CD4-positive, CD25-positive, alpha-beta regulatory T cell (primary cell): ENCODE data around the gene AP5Z1. TPM values are rescaled to one million over a fixed set of nuclear protein-coding genes. Genes with fewer than 3 reads are reported as not detected.

Experiments
- ATAC-seq, 2 donors: fragments of 150-1000 bp; cut with Tn5 transposase; one replicate each; pipeline ENCODE4 v1.10.0; 2021; ENCODE audit warnings: low read depth in 2 of 2, moderate number of reproducible peaks in 2 of 2, moderate library complexity in 1 of 2
- DNase-seq, 3 donors: peaks; one replicate each; pipeline versions ENCODE4 v3.0.0 to v3.0.0-alpha.2; 2012 to 2022; ENCODE audit warnings: mixed read lengths in 1 of 3
- H3K27ac ChIP-seq: one replicate; pipeline ENCODE4 v1.7.0; 2013; ENCODE audit warnings: mild to moderate bottlenecking, low read length; ENCODE audit not compliant: insufficient read depth, poor library complexity, severe bottlenecking
- H3K27me3 ChIP-seq: one replicate; pipeline ENCODE4 v1.7.0; 2013; ENCODE audit warnings: low read length; ENCODE audit not compliant: control insufficient read depth, insufficient read depth
- H3K36me3 ChIP-seq: one replicate; pipeline ENCODE4 v1.7.0; 2013; ENCODE audit warnings: mild to moderate bottlenecking, low read length, moderate library complexity; ENCODE audit not compliant: control insufficient read depth, insufficient read depth
- H3K4me1 ChIP-seq: 2 replicates; pipeline ENCODE4 v1.7.0; 2013; ENCODE audit warnings: mild to moderate bottlenecking, low read length; ENCODE audit not compliant: insufficient read depth, control insufficient read depth, poor library complexity, severe bottlenecking
- H3K4me3 ChIP-seq: one replicate; pipeline ENCODE4 v1.7.0; 2013; ENCODE audit warnings: low read depth, mild to moderate bottlenecking, low read length, moderate library complexity
- H3K9me3 ChIP-seq, 2 experiments: 1 replicate in 1 of 2; 2 replicates in 1 of 2; pipeline ENCODE4 v1.7.0; 2013; ENCODE audit warnings: low read length in 2 of 2, mild to moderate bottlenecking in 1 of 2, moderate library complexity in 1 of 2; ENCODE audit not compliant: control insufficient read depth in 2 of 2
- H3K27ac Mint-ChIP-seq, 3 donors: one replicate each; pipeline ENCODE4 v1.8.0; 2020 to 2022; ENCODE audit warnings: mild to moderate bottlenecking in 3 of 3, mixed read lengths in 3 of 3, moderate library complexity in 2 of 3
- H3K27me3 Mint-ChIP-seq: one replicate; pipeline ENCODE4 v1.8.0; 2022; ENCODE audit warnings: mild to moderate bottlenecking, mixed read lengths
- H3K36me3 Mint-ChIP-seq: one replicate; pipeline ENCODE4 v1.8.0; 2020; ENCODE audit warnings: mixed read lengths
- H3K4me1 Mint-ChIP-seq, 4 donors: one replicate each; pipeline ENCODE4 v1.8.0; 2020 to 2022; ENCODE audit warnings: mixed read lengths in 4 of 4, mild to moderate bottlenecking in 1 of 4
- H3K4me3 Mint-ChIP-seq, 4 donors: one replicate each; pipeline ENCODE4 v1.8.0; 2020 to 2022; ENCODE audit warnings: mild to moderate bottlenecking in 4 of 4, mixed read lengths in 4 of 4, moderate library complexity in 3 of 4
- H3K9me3 Mint-ChIP-seq, 7 donors: one replicate each; pipeline ENCODE4 v1.8.0; 2020 to 2022; ENCODE audit warnings: mixed read lengths in 7 of 7, mild to moderate bottlenecking in 3 of 7, moderate library complexity in 2 of 7
- polyA plus RNA-seq, 4 donors: library from polyadenylated mRNA; unstranded; fragments of 300-500 nt; fragmentation: Illumina TruSeq; gene quantifications; one replicate each; pipeline ENCODE4 v1.2.3, GENCODE V29; 2021
- total RNA-seq: library from RNA; stranded (reverse); gene quantifications from one replicate; pipeline ENCODE4 v1.2.3, GENCODE V29; 2022

Gene AP5Z1
- total and polyA plus RNA-seq, 5 donors from 2014 or later: 36.3 to 130 (median 47.1) TPM

DNA sequence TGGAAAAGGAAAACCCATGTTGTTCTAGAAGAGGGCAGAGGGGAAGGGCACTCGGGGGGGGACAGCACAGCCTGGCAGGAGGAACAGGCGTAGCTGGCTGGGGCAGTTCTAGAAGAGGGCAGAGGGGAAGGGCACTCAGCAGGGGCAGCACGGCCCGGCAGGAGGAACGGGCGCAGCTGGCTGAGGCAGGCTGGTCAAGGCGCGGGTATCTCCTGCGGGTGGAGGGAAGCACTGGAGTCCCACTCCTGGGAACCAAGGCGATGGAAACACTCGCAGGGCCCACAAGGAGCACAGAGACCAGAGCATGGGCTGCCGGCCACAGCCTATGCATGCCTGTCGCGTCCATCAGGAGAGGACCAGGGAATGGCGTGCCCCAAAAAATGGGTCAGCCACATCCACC, 49.7 kb downstream of the AP5Z1 start:
- Mint-ChIP-seq H3K27ac (no peak overlapping the region), H3K27me3 (peaks cover 6% of the 10 kb centered on the region), H3K9me3 (peaks cover 0 to 2% (median 0%) of the 10 kb centered on the region in 7 donors), H3K36me3 (no peaks in the 10 kb centered on the region), H3K4me3 (peak overlapping the region in 1 of 4 donors; percentile 58), H3K4me1 (no peaks in the 10 kb centered on the region)
- H3K9me3 ChIP-seq: no peaks in the 10 kb centered on the region
- no peaks in the 10 kb centered on the region for H3K36me3 ChIP-seq
- H3K4me3 ChIP-seq: no peak overlapping the region
- no peaks in the 10 kb centered on the region for H3K27me3 ChIP-seq
- ATAC-seq (no peak), DNase-seq (no peak)
- no peak overlapping the region for H3K27ac ChIP-seq
- H3K4me1 ChIP-seq: no peaks in the 10 kb centered on the region

DNA sequence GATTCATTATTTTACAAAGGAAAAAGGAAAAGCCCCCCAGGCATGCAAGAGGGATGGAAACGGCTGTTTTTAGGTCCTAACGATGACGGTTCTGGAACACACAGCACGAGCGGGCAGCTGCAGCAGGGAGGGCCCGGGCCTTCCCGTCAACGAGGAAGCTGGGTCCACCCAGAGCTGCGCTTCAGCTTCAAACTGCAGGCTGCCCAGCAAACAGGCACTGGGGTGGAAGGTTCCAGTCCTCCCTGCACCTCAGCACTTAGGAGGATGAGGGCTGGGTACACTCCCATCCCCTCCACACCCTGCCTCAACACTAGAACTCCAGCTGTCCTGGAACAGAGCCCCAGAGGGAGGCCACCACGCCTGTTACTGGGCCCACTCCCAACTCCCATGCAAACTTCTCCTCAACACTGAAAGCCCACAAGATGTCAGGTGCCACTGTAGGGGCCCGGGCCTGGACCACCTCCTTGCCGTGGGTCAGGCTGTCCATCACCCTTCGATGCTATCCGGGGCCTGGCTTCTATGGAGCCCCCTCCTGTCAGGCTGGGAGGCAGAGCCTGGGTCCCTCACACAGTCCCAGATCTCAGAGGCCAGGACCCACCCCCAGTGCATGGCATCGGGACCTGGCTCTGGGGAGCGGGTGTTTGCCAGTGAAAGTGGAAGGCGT, 53.4 kb downstream of the AP5Z1 start:
- Histone ChIP-seq H3K4me3 (no peak overlapping the region), H3K36me3 (no peaks in the 10 kb centered on the region), H3K27ac (no peak overlapping the region), H3K27me3 (no peaks in the 10 kb centered on the region), H3K4me1 (no peaks in the 10 kb centered on the region), H3K9me3 (no peaks in the 10 kb centered on the region)
- Mint-ChIP-seq H3K4me3 (no peak overlapping the region), H3K4me1 (no peaks in the 10 kb centered on the region), H3K27ac (no peak overlapping the region), H3K27me3 (peaks cover 6% of the 10 kb centered on the region), H3K9me3 (peaks cover 0 to 2% (median 0%) of the 10 kb centered on the region in 7 donors), H3K36me3 (no peaks in the 10 kb centered on the region)
- no peak for ATAC-seq
- DNase-seq: no peak

DNA sequence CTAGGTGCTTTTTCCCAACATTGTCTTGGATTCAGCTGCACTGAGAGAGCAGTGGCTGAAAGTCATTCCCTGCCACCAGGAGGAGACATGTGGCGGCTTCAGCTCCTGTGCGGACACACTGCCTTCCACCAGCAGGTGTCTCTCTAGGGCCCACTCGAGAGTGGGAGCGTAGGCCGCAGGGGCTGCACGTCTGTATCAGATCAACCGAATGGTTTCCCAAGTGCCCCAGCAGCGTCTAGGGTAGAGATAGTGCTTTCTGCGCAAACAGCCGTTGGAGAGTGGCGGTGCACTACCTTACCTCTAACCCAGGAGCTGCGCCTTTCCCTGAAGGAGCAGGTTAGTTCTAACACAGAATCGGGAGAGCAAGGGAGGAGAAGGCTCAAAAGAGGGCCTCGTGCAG, 54.8 kb downstream of the AP5Z1 start:
- Histone ChIP-seq H3K4me1 (no peaks in the 10 kb centered on the region), H3K4me3 (no peak overlapping the region), H3K27me3 (no peaks in the 10 kb centered on the region), H3K36me3 (no peaks in the 10 kb centered on the region), H3K27ac (no peak overlapping the region), H3K9me3 (no peaks in the 10 kb centered on the region)
- DNase-seq (peak in 2 of 3 donors; percentile 36 to 54), ATAC-seq (peak; percentile 37 to 62)
- H3K36me3 Mint-ChIP-seq: no peaks in the 10 kb centered on the region
- H3K4me3 Mint-ChIP-seq: no peak overlapping the region
- peak overlapping the region in 1 of 3 donors; percentile 44 for H3K27ac Mint-ChIP-seq
- peaks cover 0 to 2% (median 0%) of the 10 kb centered on the region in 7 donors for H3K9me3 Mint-ChIP-seq
- no peaks in the 10 kb centered on the region for H3K4me1 Mint-ChIP-seq
- peaks cover 6% of the 10 kb centered on the region for H3K27me3 Mint-ChIP-seq

DNA sequence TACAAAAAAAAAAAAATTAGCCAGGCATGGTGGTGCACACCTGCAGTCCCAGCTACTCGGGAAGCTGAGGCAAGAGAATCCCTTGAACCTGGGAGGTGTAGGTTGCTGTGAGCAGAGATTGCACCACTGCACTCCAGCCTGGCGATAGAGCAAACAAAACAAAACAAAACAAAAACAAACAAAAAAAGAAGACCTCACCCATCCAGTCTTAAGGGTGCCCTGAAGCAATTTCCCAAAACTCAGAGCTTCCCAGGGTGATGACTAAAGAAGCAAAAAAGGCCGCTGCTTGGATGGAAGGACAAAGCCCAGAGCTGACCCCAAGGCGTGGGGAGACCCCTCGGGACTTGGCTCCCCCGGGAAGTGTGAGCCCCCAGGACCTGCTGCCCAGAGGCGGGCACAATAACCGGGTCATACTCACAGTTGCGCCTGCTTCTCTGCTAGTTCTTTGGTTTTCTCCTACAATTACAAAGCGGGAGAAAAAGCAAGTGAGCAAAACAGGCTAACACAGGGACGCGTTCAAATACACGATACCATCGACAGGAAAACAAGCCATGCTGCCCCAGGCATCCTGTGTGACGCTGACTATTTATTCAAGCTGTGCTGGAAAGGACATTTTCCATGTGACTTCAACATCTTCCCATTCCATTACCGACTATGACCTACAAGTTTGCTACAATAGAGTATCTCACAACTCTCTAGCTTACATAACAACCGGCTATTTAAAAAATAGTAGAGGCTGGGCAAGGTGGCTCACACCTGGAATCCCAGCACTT, 56.5 kb downstream of the AP5Z1 start:
- H3K9me3 Mint-ChIP-seq: peaks cover 0 to 2% (median 0%) of the 10 kb centered on the region in 7 donors
- peaks cover 1% of the 10 kb centered on the region for H3K27me3 Mint-ChIP-seq

DNA sequence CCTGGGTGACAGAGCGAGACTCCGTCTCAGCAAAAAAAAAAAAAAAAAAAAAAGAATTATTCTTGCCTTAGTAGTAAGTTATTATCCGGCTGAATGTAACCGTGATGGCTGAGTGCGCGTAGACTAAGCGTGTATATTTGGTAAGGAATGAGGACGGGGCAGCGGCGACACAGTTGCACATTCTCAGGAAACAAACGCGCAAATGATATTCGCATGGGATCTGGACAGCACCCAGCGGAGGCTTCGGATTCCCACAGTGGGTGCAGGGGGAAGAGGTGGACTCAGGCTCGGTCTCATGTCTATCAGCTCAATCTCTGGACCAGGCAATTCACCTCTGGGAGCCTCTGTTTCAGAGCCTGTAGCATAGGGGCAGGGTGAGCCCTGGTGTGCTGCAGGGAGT, 57.3 kb downstream of the AP5Z1 start:
- Histone ChIP-seq H3K4me3 (no peak overlapping the region), H3K9me3 (no peaks in the 10 kb centered on the region), H3K27ac (no peak overlapping the region), H3K4me1 (no peaks in the 10 kb centered on the region), H3K27me3 (no peaks in the 10 kb centered on the region), H3K36me3 (no peaks in the 10 kb centered on the region)
- Mint-ChIP-seq H3K9me3 (peaks cover 0 to 2% (median 0%) of the 10 kb centered on the region in 7 donors), H3K27me3 (no peaks in the 10 kb centered on the region), H3K36me3 (no peaks in the 10 kb centered on the region), H3K4me1 (no peaks in the 10 kb centered on the region), H3K4me3 (no peak overlapping the region), H3K27ac (no peak overlapping the region)
- DNase-seq (no peak), ATAC-seq (no peak)

More for the DNA sequence above, 56.5 kb downstream of the AP5Z1 start:
- no peak overlapping the region for H3K27ac Mint-ChIP-seq
- Histone ChIP-seq H3K4me3 (no peak overlapping the region), H3K4me1 (no peaks in the 10 kb centered on the region), H3K27ac (no peak overlapping the region), H3K27me3 (no peaks in the 10 kb centered on the region), H3K36me3 (no peaks in the 10 kb centered on the region), H3K9me3 (no peaks in the 10 kb centered on the region)
- no peak overlapping the region for H3K4me3 Mint-ChIP-seq
- no peaks in the 10 kb centered on the region for H3K4me1 Mint-ChIP-seq
- DNase-seq: no peak
- no peaks in the 10 kb centered on the region for H3K36me3 Mint-ChIP-seq
- ATAC-seq: no peak

DNA sequence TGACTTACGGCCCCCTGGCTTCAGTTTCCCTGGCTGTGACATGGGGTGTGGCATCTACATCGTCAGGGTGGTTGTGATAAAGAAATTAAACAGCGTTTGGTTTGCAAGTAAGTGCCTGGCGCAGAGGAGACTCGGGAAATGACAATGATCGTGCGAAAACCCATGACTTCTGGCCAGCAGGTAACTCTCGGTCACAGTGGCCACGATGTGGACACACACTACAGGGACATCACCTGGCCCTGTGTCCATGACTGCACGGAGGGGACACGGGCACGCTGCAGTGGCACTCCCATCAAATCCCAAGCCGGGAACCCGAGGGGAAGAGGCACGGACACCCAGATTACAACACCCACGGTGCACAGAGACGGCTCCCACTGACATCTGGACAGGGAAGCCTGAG, 57.8 kb downstream of the AP5Z1 start:
- peaks cover 0 to 2% (median 0%) of the 10 kb centered on the region in 7 donors for H3K9me3 Mint-ChIP-seq
- Histone ChIP-seq H3K27ac (no peak overlapping the region), H3K27me3 (no peaks in the 10 kb centered on the region), H3K4me1 (no peaks in the 10 kb centered on the region), H3K9me3 (no peaks in the 10 kb centered on the region), H3K36me3 (no peaks in the 10 kb centered on the region), H3K4me3 (no peak overlapping the region)
- H3K27ac Mint-ChIP-seq: no peak overlapping the region
- H3K36me3 Mint-ChIP-seq: no peaks in the 10 kb centered on the region
- no peak overlapping the region for H3K4me3 Mint-ChIP-seq
- H3K4me1 Mint-ChIP-seq: no peaks in the 10 kb centered on the region
- no peak for DNase-seq
- H3K27me3 Mint-ChIP-seq: no peaks in the 10 kb centered on the region
- no peak for ATAC-seq

DNA sequence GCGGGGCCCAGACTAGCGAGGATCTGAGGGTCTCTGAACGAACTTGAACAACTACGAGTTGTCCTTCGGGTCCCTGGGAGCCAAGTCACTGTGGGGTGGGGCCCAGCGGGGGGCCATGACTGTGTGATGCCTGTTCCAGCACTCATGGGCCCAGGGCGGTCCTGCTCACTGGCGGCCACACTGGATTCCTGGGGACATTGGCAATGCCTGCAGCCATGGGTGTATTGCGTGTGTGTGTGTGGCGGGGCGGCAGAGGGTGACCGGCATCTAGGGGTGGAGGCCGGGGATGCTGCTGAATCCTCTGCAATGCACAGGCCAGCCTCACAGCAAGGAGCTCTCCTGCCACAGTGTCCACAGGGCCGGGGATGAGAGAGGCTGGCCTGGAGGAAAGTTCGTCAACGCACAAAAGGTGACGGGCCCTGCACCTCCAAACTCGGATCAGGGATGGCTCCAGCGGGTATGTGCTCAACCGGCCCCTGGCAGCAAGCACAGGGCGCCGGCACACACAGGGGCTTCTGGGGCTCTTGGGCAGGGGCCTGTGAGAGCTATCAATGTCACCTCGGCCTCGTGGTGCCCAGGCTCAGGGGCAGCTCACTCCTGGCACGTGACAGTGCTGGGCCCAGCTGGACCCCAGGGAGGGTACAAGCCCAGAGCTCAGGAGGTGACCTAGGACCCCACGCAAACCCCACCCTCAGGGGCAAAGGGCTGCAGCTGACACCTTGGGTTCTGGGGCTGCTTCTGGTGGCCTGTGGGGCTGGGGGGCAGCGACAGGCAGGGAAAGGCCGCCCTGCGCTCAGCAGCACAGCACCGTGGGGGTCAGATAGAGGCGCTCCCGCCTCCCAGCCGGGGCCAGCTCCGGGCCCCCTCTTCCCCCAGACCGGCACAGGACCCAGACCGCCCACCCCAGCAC, 58.5 kb downstream of the AP5Z1 start:
- no peaks in the 10 kb centered on the region for H3K36me3 ChIP-seq
- no peak overlapping the region for H3K27ac ChIP-seq
- Mint-ChIP-seq H3K36me3 (no peaks in the 10 kb centered on the region), H3K9me3 (peaks cover 0 to 2% (median 0%) of the 10 kb centered on the region in 7 donors), H3K27ac (no peak overlapping the region), H3K4me1 (no peaks in the 10 kb centered on the region), H3K27me3 (no peaks in the 10 kb centered on the region), H3K4me3 (no peak overlapping the region)
- H3K4me3 ChIP-seq: no peak overlapping the region
- ATAC-seq (no peak), DNase-seq (no peak)
- no peaks in the 10 kb centered on the region for H3K9me3 ChIP-seq
- H3K4me1 ChIP-seq: no peaks in the 10 kb centered on the region
- no peaks in the 10 kb centered on the region for H3K27me3 ChIP-seq
